ENCODE results near the gene RAB35.

The RAB35 gene

DNA sequence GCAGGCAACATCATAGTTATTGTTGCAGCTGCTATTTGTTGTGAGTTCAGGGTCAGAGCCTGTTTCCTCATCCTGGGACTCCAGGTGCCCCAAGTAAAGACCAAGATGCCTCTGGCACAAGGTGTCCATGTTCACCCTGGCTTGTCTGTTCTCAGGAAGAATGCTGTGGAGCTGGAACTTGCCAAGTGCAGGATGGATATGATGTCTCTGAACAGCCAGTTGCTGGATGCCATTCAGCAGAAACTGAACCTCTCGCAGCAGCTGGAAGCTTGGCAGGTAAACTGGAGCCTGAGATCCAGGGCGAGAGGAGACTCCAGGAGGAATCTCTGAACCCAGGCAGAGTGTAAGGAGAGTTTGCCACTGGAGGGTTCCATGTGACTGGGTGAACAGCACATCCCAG is 26.8 kb downstream of the RAB35 start:
- no peak for DNase-seq (ENCODE audit: low read depth in 1 of 2, low spot score in 1 of 2)

DNA sequence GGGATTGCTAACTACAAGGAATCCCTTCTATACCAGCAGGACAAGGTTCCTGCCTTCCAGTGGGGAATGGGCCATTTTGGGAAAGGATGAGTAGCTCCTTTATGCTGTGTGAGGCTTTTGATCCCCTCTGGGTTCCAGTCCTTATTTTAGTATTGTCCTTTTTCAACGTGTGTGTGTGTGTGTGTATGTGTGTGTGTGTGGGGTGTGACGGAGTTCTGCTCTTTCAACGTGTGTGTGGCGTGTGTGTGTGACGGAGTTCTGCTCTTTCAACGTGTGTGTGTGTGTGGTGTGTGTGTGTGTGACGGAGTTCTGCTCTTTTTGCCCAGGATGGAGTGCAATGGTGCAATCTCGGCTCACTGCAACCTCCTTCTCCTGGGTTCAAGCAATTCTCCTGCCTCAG is 27.4 kb downstream of the RAB35 start:
- no peak for DNase-seq (ENCODE audit: low read depth in 1 of 2, low spot score in 1 of 2)

DNA sequence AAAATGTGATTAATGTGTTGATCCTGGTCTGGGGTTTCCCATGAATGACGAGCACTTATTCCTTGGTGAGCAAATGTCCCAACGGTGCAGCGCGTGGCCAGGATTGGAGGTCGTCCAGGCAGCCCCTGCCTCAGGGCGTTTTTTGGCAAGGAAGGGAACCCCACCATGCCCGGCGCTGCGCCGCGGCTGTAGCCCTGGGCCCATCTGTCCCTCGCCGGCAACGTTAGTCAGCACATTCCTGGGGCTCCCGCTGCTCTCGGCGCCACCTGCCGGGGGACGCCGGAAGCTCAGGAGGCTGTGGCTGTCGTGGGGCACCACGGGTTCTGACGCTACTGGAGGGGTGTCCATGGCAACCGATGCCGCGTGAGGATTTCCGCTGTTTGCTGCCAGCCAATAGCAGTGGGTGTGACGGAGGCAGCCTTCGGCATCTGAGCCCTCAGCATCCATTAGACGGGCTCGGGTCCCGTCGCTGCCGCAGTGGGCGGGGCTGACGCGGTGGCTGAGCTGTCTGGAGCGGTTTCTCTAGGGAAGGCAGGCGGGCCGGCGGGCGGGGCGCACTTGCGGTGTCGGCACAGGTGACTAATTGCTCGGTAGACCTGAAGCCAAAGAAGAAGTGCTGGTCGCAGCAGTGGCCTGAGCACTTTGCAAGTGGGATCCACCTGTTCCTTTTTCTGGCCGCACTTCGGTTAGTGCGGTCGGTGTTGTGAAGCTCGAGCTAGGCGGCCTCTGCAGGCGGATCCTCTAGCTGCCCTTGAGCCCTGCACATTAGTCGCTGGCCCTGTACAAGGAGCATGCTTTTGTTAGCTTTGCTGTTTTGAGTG is 29.5 kb downstream of the RAB35 start:
- DNase-seq (ENCODE audit: low read depth in 1 of 2, low spot score in 1 of 2): peak; percentile 99

DNA sequence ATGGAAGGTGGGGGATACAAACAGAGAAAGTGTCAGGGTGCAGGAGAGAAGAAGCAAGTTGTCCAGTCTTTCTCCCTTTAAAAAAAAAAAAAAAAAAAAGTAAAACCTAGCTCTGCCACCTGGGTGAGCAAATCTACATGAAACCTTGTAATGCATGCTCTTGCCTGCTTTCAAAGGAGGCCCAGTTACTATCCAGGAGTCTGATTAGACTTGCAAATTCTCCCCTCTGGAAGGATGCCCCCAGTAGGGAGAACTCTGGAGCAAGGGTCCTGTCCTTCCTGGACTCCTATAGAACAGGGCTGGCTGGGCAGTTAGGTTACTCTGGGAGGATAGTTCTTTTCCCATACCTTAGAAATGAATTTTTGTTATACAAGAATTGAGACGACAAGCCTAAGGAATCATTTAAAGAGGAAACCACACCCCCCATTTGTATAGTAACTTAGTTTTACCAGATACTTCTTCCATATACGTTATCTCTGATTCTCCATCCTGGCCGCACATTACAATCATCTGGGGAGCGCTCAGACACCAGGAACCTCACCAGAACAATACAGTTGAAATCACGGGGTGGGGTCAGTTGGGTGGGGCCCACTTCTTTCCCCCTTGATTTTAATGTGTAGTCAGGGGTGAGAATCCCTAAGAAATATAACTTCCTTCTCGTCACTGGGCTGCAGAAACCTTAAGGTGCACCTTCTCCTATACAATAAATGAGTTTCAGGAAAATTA is 30.5 kb downstream of the RAB35 start:
- no peak for DNase-seq (ENCODE audit: low read depth in 1 of 2, low spot score in 1 of 2)

DNA sequence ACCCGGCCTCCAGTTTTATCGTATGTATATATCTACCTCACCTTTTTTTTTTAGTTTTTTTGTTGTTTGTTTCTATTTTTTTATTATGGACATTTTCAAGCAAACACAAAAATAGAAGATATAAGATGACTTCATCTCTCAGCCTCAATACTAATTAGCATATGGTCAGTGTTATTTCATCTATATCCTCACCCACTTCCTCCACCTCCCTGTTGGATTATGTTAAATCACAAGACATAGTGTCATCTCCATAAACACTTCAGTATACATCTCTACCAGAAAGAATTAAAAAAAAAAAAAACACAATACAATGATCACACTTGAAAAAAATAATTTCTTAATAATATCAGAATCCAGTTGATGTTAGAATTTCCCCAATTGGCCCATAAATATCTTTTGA is 34.9 kb downstream of the RAB35 start:
- no peak for DNase-seq (ENCODE audit: low read depth in 1 of 2, low spot score in 1 of 2)

DNA sequence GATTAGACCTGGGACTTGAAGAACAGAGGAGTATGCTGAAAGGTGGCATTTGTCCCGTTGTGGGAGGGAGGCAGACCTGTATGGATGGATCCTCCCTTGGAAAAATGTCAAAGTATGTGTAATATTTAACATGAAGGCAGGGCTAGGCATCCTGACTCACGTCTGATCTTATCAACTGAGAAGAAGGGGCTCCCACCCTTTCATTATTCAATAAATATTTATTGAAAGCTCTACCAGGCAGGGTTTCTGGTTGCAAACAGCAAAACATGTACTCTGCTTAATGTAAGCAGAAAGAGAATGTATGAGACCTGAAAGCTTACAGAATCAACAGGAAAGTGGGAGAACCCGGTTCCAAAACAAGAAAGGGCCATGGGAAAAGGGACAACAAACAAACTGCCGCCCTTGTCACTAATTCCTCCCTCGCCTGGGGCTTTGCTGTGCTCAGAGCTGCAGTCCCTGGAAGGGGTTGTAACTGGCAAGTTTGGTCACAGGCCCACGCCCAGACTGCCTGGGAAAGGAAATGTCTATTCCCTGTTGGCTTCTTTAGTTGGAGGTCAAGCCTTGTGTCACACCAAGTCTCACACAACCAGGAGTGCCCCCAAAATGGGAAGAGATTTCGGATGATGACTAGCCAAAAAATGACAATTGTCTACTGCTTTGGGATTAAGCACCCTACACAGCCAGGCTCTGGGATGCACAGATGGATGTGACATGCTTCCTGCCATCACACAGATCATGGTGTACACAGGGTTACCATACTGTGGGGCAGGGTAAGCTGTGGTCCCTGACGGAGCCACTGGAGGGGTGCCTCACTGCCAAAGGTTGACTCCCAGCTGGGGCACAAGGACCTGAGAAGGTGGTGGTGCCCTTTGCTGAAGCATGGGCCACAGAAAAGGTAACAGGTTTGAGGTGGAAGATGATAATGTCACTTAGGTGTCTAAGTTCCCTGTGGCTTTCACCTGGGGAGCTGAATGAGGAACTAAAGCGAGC is 36.8 kb downstream of the RAB35 start:
- no peak for DNase-seq (ENCODE audit: low read depth in 1 of 2, low spot score in 1 of 2)

DNA sequence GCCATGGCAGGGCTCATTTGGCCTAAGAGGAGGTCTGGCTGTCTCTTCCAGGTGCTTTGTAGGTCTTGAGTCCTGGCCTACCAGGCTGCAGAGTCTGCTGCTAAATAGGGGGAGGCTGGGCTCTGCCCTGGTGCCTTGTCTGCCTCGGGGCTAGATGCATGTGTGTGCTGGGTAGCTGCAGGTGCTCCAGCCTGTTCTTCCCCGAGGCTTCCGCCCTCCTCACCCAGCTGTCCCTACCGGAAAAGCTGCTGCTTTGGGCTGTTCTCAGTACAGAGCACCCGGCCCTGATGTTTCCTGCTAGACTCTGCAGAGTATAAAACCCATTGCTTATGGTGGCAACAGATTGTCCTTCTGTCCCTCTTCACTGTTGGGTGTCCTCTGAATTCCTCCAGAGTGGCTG is 37.7 kb downstream of the RAB35 start:
- no peak for DNase-seq (ENCODE audit: low read depth in 1 of 2, low spot score in 1 of 2)

DNA sequence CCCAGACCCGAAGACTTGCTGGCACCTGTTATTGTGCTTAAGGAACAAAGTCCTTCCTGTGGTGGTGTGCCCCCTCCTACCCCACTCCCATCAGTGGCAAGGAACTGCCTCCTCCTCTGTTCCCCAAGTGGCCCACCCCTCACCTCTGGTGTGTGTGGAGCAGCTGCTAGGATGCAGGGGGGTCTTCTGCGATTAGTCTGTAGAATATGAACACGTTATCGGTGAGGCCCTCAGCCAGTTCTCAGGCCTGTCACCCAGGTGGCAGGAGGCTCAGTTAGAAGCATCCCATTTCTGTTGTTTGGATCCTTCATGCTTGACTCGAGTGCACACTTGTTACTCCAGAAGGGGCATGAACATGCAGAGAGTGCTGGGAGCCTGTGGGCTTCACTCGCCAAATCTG is 39.3 kb downstream of the RAB35 start:
- DNase-seq (ENCODE audit: low read depth in 1 of 2, low spot score in 1 of 2): no peak

DNA sequence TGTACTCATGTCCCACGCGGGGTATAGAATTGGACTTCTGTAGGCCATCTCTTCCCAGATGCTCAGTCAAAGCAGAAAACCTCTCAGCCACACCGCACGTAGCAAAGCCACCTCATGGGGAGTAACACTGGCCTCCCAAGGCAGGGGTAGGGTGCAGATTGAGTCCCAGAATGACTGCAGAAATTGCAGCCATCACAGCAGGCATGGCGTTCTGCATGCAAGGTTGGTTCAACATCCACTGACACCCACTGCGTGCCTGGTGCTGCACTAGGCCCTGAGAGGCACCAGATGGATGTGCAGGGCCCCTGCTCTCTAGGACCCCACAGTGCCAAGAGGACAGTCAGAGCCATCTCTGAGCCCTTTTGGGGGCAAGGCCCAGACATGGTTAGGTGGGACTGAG is 39.9 kb downstream of the RAB35 start:
- DNase-seq (ENCODE audit: low read depth in 1 of 2, low spot score in 1 of 2): no peak

DNA sequence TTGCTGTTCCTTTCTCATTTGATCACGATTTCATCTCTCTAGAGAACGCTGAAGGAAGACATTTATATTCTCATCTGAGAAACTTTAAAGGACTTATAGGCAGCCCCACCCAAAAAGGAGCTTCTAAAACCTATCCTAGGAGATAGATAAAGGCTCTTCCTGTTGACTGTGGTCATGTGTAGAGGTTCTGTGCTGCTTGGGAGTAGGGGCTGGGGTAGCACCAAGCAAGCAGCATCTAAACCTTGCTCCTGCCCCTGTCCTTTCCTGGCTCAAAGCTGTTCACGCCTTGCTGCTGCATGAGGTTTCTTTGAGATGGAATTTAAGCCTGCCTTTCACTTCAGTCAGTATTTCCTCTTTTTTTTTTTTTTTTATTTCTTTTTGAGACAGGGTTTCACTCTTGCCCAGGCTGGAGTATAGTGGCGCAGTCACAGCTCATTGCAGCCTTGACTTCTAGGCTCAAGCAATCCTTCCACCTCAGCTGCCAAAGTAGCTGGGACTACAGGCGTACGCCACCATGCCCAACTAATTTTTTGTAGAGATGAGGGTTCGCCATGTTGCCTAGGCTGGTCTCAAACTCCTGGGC is 41.4 kb downstream of the RAB35 start:
- DNase-seq (ENCODE audit: low read depth in 1 of 2, low spot score in 1 of 2): no peak

DNA sequence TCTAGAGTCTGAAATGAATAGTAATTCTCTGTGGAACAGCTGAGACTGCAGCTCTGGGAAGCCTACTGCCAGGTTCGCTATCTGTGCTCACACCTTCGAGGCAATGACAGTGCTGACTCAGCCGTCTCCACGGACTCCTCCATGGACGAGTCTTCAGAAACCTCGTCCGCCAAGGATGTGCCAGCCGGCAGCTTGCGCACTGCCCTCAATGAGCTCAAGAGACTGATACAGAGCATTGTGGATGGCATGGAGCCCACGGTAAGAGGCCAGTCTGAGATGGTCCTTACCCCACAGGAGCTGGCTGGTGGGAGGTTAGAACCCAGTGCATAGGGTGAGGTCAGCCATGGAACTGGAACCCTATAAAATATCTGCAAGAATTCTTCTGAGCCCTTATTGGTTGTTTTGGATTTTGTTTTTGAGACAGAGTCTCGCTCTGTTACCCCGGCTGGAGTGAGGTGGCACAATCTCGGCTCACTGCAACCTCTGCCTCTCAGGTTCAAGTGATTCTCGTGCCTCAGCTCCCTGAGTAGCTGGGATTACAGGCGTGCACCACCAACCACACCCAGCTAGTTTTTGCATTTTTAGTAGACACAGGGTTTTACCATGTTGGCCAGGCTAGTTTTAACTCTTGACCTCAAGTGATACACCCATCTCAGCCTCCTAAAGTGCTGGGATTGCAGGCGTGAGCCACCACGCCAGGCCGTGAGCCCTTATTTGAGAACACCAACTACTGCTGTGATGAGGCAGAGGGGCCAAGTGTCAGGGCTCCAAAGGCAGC is 43.9 kb downstream of the RAB35 start:
- DNase-seq (ENCODE audit: low read depth in 1 of 2, low spot score in 1 of 2): no peak

DNA sequence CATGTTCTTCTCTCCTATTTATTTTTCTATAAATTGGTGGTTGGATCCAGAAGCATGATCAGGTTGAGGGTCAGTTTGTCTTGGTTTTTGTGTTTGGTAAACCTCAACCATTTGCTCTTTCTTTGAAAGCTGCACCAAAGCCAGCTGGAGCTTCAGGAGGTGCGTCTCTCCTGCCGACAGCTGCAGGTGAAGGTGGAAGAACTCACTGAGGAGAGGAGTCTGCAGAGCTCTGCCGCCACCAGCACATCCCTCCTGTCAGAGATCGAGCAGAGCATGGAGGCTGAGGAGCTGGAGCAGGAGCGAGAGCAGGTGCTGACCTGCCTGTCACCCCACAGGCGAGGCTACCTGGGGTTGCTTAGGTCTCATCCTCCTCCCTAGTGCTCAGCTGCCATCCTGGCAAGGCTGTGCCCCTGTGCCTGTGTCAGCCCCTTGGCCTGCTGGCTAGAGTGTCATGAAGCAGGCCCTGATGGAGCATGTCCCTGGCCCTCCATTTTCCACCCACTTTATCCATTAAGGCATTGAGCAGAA is 45.0 kb downstream of the RAB35 start:
- DNase-seq (ENCODE audit: low read depth in 1 of 2, low spot score in 1 of 2): no peak

DNA sequence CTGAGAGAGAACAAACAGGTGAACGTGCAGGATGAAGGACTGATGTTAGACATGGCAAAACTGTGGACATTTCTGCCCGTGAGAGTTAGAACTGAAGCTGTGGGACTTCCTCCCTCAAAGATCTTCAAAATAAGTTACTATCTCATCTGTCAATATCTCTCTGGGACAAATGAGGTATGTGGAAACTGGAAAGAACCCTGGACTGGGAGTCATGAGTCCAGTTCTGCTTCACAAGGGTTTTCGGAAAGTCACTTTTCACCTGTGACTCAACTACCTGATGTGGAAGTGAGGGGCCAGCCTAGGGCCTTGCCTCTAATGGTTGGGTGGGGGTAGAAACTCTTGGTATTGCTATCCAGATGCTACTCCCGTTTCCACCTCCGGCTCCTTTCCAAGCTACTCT is 47.3 kb downstream of the RAB35 start:
- DNase-seq (ENCODE audit: low read depth in 1 of 2, low spot score in 1 of 2): no peak

DNA sequence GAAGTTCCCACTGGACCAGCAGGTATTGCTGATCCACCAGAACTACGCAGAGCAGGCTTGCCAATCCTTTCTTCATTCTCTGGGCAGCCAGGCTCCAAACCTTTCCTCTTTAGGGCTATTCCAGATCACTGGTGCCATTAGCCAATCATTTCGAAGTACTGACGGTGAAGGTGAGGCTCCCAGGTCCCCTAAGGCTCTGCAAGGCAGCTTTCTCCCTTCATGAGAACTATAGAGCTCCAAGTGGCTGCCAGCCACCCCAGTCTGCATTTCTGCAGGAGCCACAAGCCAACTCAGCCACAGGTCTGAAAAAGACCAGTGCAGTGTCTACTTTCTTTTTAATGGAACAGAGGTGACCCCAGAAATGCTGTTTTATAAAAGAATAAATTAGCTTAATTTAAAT is 48.7 kb downstream of the RAB35 start:
- DNase-seq (ENCODE audit: low read depth in 1 of 2, low spot score in 1 of 2): no peak

DNA sequence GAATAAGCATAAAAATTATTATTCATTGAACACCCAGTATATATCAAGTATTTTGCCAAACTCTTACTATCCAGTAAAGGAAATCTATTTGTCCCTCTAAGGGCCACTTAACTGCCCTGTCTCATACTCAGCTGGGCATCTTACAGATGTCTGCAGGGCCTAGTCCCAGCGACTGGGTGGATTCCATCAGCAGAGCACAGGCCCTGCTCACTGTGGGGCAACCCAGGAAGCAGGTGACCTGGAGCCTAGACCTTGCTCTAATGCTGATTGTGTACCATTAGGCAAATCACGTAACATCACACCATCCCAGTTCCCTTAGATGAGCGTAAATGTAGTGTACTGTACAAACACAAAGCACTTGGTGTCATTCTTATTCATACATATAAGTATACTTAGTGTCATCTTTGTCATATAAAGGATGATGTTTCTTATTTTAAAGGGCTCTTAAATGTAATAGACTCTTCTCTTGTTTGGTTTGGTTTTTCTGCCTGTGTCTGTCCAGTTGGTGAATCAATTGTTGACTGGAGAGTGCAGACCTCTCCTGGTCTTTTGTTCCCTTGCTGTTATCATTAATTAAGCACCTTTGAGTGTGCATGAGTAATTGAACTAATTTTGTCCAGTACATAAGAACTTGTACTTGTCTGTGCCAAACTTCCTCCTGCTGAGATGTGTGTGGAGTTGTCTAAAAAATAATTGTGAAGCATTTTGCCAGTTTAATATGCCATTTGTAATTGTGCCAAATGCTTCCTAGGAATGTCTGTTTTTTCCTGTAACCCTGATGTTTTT is 49.3 kb downstream of the RAB35 start:
- no peak for DNase-seq (ENCODE audit: low read depth in 1 of 2, low spot score in 1 of 2)

DNA sequence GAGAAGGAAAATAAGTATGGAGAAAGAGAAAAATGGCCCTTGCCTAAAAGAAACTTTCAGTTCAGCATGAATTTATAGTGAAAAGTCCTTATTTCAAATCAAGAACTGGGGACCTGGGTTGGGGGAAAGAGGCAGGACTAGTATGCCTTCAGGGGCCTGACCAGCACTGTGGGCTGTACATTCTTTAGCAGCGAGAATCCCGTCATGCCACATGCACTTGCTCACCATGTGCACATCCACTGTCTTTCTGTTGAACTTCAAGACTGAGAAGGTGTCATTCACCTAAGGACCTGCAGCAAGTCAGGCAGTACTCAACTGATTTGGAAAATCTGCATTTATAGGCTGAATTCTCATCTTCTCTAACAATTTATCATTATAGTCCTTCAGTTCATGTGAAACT is 50.2 kb downstream of the RAB35 start:
- no peak for DNase-seq (ENCODE audit: low read depth in 1 of 2, low spot score in 1 of 2)

DNA sequence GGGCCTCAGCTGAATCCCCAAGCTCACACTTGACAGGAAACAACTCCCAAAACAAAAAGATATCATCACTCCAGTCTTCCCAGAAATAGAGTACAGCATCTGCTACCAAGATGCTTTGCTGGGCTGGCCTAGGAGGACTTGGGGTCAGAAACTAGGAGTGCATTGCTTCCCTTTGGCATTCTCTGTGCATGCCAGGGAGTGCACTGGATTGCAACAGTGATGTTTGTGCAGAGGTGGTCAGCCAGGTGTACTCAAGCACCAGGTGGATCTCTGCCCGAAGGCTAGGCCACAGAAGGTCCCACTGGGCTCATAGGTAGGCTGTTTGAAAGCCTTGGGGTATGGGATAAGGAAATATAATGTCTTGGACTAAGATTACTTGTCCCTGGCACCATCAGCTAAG is 51.1 kb downstream of the RAB35 start:
- no peak for DNase-seq (ENCODE audit: low read depth in 1 of 2, low spot score in 1 of 2)

DNA sequence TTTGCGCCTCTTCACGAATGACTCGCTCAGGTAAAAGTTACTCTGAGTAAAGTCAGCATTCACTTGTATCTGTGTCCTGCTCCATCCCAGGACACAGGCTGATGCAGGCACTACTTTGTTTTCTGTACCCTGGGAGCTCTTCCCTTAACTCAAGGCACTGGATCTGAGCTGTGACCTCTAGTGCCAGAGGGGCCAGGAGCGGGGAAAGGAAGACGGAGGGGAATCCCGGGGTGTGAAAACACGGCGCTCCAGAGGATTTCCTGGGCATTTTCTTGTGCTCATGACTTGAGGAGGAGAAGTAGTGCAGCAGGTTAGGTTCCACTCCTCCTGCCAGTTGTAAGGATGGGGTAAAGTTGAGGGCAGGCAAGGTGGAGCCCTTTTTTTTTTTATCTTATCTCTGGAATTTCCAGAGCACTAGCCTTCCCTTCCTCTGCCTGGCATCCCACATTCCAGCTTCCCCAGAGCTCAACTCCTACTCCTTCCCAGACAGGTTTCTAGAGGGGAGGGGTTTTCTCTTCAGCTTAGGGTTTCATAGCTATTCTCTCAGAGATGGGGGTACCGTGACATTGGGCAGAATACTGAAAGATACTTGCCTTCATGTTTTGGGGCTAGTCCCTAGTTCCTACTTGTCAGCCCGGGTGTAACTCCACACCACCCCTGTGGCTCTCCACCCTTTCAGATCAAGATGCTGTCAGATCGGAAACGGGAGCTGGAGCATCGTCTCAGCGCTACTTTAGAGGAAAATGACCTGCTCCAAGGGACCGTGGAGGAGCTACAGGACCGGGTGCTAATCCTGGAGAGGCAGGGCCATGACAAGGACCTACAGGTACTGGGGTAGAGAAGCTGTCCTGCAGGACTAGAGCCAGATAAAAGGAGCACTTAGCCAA is 52.3 kb downstream of the RAB35 start:
- DNase-seq (ENCODE audit: low read depth in 1 of 2, low spot score in 1 of 2): no peak
